WTC11 (cell line): ENCODE results near the gene IRF7.

Source experiments
- CBFB ChIP-seq: sonication (generic); formaldehyde crosslinking; IDR thresholded peaks from 2 replicates; pipeline ENCODE4 v1.8.1; 2022; ENCODE audit warnings: mild to moderate bottlenecking, low read depth, missing genetic modification reagents
- CTCF ChIP-seq: fragments of 200-600 bp; IDR thresholded peaks from 2 replicates; pipeline ENCODE4 v1.8.0; 2022; ENCODE audit warnings: antibody characterized with exemption
- E2F5 ChIP-seq: sonication (generic); formaldehyde crosslinking; IDR thresholded peaks from 2 replicates; pipeline ENCODE4 v1.8.1; 2022; ENCODE audit warnings: mild to moderate bottlenecking, moderate library complexity, missing genetic modification reagents
- ESRRA ChIP-seq: sonication (generic); formaldehyde crosslinking; IDR thresholded peaks from 2 replicates; pipeline ENCODE4 v1.8.1; 2022; ENCODE audit warnings: mild to moderate bottlenecking, missing genetic modification reagents, borderline replicate concordance
- SMAD3 ChIP-seq: sonication (generic); formaldehyde crosslinking; IDR thresholded peaks from 2 replicates; pipeline ENCODE4 v1.8.0; 2022; ENCODE audit warnings: missing genetic modification reagents, mild to moderate bottlenecking, borderline replicate concordance
- TCF7 ChIP-seq: sonication (generic); formaldehyde crosslinking; IDR thresholded peaks from 2 replicates; pipeline ENCODE4 v1.8.0; 2022; ENCODE audit warnings: mild to moderate bottlenecking, low read depth, missing genetic modification reagents, moderate library complexity
- ZNF317 ChIP-seq: sonication (generic); formaldehyde crosslinking; IDR thresholded peaks from 2 replicates; pipeline ENCODE4 v1.8.1; 2023; ENCODE audit warnings: low read depth, mild to moderate bottlenecking, moderate library complexity, missing genetic modification reagents, borderline replicate concordance
- ZNF423 ChIP-seq: fragments of 250-450 bp; sonication (Bioruptor Pico); IDR thresholded peaks from 2 replicates; pipeline ENCODE4 v2.1.2; 2022; ENCODE audit warnings: mild to moderate bottlenecking, moderate library complexity

- TF ChIP-seq ZNF317 (CRISPR knock-in tag) (no peak), E2F5 (CRISPR knock-in tag) (no peak; the same call in 1 of the 2 replicates), CBFB (CRISPR knock-in tag) (no peak), CTCF (no peak), ESRRA (CRISPR knock-in tag) (no peak), TCF7 (CRISPR knock-in tag) (no peak), SMAD3 (no peak), ZNF423 (no peak)
These were observed 40.3 kb downstream of the IRF7 start for GRCh38 chr11:575313-575995.
